Neural cell (in vitro differentiated cells): ENCODE results near the gene NUBP1. TPM values are rescaled to one million over a fixed set of nuclear protein-coding genes. Genes with fewer than 3 reads are reported as not detected.

ENCODE experiments used
- H2AFZ ChIP-seq: fragments of 200-600, 300-800 bp; sonication (generic), shearing (Covaris generic); 2 replicates; pipeline ENCODE4 v1.6.0; 2014; ENCODE audit warnings: low read depth, mild to moderate bottlenecking, antibody characterized with exemption, low read length, moderate library complexity
- H3F3A ChIP-seq: fragments of 200-600 bp; shearing (Covaris generic); 2 replicates; pipeline ENCODE4 v1.6.1; 2016; ENCODE audit warnings: mild to moderate bottlenecking, moderate library complexity, mixed read lengths, antibody characterized with exemption, low read length; ENCODE audit not compliant: insufficient read depth, poor library complexity, severe bottlenecking
- H3K27ac ChIP-seq: fragments of 200-600, 300-800 bp; sonication (generic), shearing (Covaris generic); 2 replicates; pipeline ENCODE4 v1.5.1; 2014; ENCODE audit warnings: mild to moderate bottlenecking, low read length, moderate library complexity
- H3K27me3 ChIP-seq: fragments of 300-800, 200-600 bp; sonication (generic), shearing (Covaris generic); 2 replicates; pipeline ENCODE4 v1.6.0; 2014; ENCODE audit warnings: mild to moderate bottlenecking, low read depth, low read length, moderate library complexity; ENCODE audit not compliant: insufficient read depth
- H3K36me3 ChIP-seq: fragments of 300-800, 200-600 bp; sonication (generic), shearing (Covaris generic); 2 replicates; pipeline ENCODE4 v1.5.1; 2014; ENCODE audit warnings: mild to moderate bottlenecking, antibody characterized with exemption, low read length, moderate library complexity; ENCODE audit not compliant: insufficient read depth
- H3K4me2 ChIP-seq: fragments of 300-800, 200-600 bp; sonication (generic), shearing (Covaris generic); 2 replicates; pipeline ENCODE4 v1.6.0; 2014; ENCODE audit warnings: mild to moderate bottlenecking, low read length
- H3K4me3 ChIP-seq: fragments of 300-800, 200-600 bp; sonication (generic), shearing (Covaris generic); 2 replicates; pipeline ENCODE4 v1.5.1; 2014; ENCODE audit warnings: mild to moderate bottlenecking, low read length, moderate library complexity
- H3K79me2 ChIP-seq: fragments of 200-600 bp; shearing (Covaris generic); replicated peaks from 2 replicates; pipeline ENCODE4 v1.6.0; 2014; ENCODE audit warnings: mild to moderate bottlenecking, low read length, moderate library complexity; ENCODE audit not compliant: insufficient read depth
- H3K9ac ChIP-seq: fragments of 300-800, 200-600 bp; sonication (generic), shearing (Covaris generic); 2 replicates; pipeline ENCODE4 v1.6.1; 2016; ENCODE audit warnings: mild to moderate bottlenecking, low read length, mixed read lengths
- H3K9me2 ChIP-seq: fragments of 200-600 bp; shearing (Covaris generic); 2 replicates; pipeline ENCODE4 v1.6.1; 2016; ENCODE audit warnings: mild to moderate bottlenecking, low read length, mixed read lengths; ENCODE audit not compliant: insufficient read depth
- H3K9me3 ChIP-seq: fragments of 200-600, 300-800 bp; sonication (generic), shearing (Covaris generic); 2 replicates; pipeline ENCODE4 v1.6.1; 2016; ENCODE audit warnings: mild to moderate bottlenecking, mixed run types, low read length, moderate library complexity, mixed read lengths
- H4K20me1 ChIP-seq: fragments of 200-600 bp; shearing (Covaris generic); 2 replicates; pipeline ENCODE4 v1.6.1; 2016; ENCODE audit warnings: mild to moderate bottlenecking, mixed run types; ENCODE audit not compliant: insufficient read depth
- EP300 ChIP-seq: fragments of 450-650 bp; conservative IDR thresholded peaks from 2 replicates; pipeline ENCODE4 v1.6.1; 2014; ENCODE audit warnings: antibody characterized with exemption, mild to moderate bottlenecking, moderate library complexity; ENCODE audit not compliant: poor library complexity, severe bottlenecking
- EZH2 ChIP-seq: fragments of 200-600, 300-800 bp; shearing (Covaris generic), sonication (generic); IDR thresholded peaks from 2 replicates; pipeline ENCODE4 v1.6.1; 2014; ENCODE audit warnings: antibody characterized with exemption, low read length, borderline replicate concordance, mild to moderate bottlenecking; ENCODE audit not compliant: insufficient read depth, poor library complexity, severe bottlenecking
- MXI1 ChIP-seq: fragments of 450-650 bp; conservative IDR thresholded peaks from 2 replicates; pipeline ENCODE4 v1.6.1; 2014; ENCODE audit warnings: antibody characterized with exemption, mild to moderate bottlenecking; ENCODE audit not compliant: poor library complexity, severe bottlenecking
- POLR2AphosphoS5 ChIP-seq: IDR thresholded peaks from 2 replicates; pipeline ENCODE4 v1.6.1; 2012
- RAD21 ChIP-seq: fragments of 450-650 bp; conservative IDR thresholded peaks from 2 replicates; pipeline ENCODE4 v1.6.1; 2014; ENCODE audit warnings: antibody characterized with exemption, mild to moderate bottlenecking, moderate library complexity
- SMC3 ChIP-seq: fragments of 450-650 bp; conservative IDR thresholded peaks from 2 replicates; pipeline ENCODE4 v1.6.1; 2014; ENCODE audit warnings: antibody characterized with exemption, mild to moderate bottlenecking, moderate library complexity; ENCODE audit not compliant: poor library complexity
- TAF1 ChIP-seq: IDR thresholded peaks from 2 replicates; pipeline ENCODE4 v1.6.1; 2012; ENCODE audit warnings: low read depth
- polyA plus RNA-seq: library from polyadenylated mRNA; depleted of rRNA; stranded (reverse); fragments of >200 nt; gene quantifications from 2 replicates; pipeline ENCODE4 v1.2.3, GENCODE V29; 2014
- TF ChIP-seq, protein P1 (sequence below): fragments of 450-650 bp; IDR thresholded peaks from 2 replicates; pipeline ENCODE4 v1.5.1; 2014; ENCODE audit warnings: antibody characterized with exemption, mild to moderate bottlenecking, moderate library complexity; ENCODE audit not compliant: poor library complexity, severe bottlenecking
- TF ChIP-seq, protein P2 (sequence below): IDR thresholded peaks from 2 replicates; pipeline ENCODE4 v1.6.1; 2012; ENCODE audit warnings: borderline replicate concordance

NUBP1 gene
- polyA plus RNA-seq, 1 donor from 2014 or later = 19.7 TPM

DNA sequence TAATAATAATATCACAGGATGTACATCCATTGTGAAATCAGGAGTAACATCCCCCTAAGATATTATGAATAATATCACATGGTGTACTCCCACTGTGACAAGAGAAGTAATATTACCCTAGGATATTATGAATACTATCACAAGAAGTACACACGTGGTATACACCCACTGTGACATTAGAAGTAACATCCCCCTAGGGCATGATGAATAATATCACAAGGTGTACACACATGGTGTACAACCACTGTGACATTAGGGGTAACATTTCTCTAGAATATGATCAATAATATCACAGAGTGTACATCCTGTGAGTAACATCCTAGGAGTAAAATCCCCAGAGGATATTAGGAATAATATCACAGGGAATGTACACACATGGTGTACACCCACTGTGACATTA lies 43.9 kb upstream of the NUBP1 start:
- Histone ChIP-seq H3K9me3 (peaks cover 4% of the 10 kb centered on the region), H4K20me1 (no peaks in the 10 kb centered on the region), H3K79me2 (no peaks in the 10 kb centered on the region), H3K27ac (no peak overlapping the region), H3K36me3 (no peaks in the 10 kb centered on the region), H3K27me3 (no peaks in the 10 kb centered on the region), H3K9ac (no peak overlapping the region), H3K9me2 (no peaks in the 10 kb centered on the region), H3K4me3 (no peak overlapping the region), H3K4me2 (no peak overlapping the region), H3F3A (no peaks in the 10 kb centered on the region), H2AFZ (no peak overlapping the region)
- TF ChIP-seq SMC3 = no peak
- TF ChIP-seq EZH2 = no peak
- no peak for TF ChIP-seq POLR2AphosphoS5
- TF ChIP-seq MXI1 = no peak
- TF ChIP-seq, protein P1, sequence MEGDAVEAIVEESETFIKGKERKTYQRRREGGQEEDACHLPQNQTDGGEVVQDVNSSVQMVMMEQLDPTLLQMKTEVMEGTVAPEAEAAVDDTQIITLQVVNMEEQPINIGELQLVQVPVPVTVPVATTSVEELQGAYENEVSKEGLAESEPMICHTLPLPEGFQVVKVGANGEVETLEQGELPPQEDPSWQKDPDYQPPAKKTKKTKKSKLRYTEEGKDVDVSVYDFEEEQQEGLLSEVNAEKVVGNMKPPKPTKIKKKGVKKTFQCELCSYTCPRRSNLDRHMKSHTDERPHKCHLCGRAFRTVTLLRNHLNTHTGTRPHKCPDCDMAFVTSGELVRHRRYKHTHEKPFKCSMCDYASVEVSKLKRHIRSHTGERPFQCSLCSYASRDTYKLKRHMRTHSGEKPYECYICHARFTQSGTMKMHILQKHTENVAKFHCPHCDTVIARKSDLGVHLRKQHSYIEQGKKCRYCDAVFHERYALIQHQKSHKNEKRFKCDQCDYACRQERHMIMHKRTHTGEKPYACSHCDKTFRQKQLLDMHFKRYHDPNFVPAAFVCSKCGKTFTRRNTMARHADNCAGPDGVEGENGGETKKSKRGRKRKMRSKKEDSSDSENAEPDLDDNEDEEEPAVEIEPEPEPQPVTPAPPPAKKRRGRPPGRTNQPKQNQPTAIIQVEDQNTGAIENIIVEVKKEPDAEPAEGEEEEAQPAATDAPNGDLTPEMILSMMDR = no peak
- no peak for TF ChIP-seq TAF1
- no peak for TF ChIP-seq RAD21
- TF ChIP-seq, protein P2, sequence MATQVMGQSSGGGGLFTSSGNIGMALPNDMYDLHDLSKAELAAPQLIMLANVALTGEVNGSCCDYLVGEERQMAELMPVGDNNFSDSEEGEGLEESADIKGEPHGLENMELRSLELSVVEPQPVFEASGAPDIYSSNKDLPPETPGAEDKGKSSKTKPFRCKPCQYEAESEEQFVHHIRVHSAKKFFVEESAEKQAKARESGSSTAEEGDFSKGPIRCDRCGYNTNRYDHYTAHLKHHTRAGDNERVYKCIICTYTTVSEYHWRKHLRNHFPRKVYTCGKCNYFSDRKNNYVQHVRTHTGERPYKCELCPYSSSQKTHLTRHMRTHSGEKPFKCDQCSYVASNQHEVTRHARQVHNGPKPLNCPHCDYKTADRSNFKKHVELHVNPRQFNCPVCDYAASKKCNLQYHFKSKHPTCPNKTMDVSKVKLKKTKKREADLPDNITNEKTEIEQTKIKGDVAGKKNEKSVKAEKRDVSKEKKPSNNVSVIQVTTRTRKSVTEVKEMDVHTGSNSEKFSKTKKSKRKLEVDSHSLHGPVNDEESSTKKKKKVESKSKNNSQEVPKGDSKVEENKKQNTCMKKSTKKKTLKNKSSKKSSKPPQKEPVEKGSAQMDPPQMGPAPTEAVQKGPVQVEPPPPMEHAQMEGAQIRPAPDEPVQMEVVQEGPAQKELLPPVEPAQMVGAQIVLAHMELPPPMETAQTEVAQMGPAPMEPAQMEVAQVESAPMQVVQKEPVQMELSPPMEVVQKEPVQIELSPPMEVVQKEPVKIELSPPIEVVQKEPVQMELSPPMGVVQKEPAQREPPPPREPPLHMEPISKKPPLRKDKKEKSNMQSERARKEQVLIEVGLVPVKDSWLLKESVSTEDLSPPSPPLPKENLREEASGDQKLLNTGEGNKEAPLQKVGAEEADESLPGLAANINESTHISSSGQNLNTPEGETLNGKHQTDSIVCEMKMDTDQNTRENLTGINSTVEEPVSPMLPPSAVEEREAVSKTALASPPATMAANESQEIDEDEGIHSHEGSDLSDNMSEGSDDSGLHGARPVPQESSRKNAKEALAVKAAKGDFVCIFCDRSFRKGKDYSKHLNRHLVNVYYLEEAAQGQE = no peak
- no peak for TF ChIP-seq EP300

DNA sequence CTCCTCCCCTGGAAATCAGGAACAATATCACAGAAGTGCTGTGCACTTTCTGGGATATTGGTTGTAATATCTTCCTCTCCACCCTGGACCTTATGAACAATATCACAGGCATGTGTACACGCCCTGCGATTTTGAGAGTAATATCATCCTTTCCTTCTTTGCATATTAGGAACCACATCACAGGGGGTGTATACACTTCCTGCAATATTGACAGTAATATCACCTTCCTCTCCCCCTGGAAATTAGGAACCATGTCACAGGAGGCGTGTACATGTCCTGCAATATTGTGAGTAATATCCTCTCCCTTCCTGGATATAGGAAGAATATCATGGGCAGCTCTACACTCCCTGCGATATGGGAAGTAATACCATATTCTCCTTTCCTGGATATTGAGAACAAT lies 34.7 kb upstream of the NUBP1 start:
- no peaks in the 10 kb centered on the region for H3K79me2 ChIP-seq
- H4K20me1 ChIP-seq = no peaks in the 10 kb centered on the region
- H3K36me3 ChIP-seq = no peaks in the 10 kb centered on the region
- no peaks in the 10 kb centered on the region for H3F3A ChIP-seq
- peaks cover 9% of the 10 kb centered on the region for H3K9me3 ChIP-seq
- no peaks in the 10 kb centered on the region for H3K9me2 ChIP-seq
- H3K27me3 ChIP-seq = no peaks in the 10 kb centered on the region
- no peak overlapping the region for H2AFZ ChIP-seq
- H3K4me3 ChIP-seq = no peak overlapping the region
- H3K4me2 ChIP-seq = no peak overlapping the region
- TF ChIP-seq TAF1 = no peak
- no peak for TF ChIP-seq MXI1
- TF ChIP-seq POLR2AphosphoS5 = no peak
- no peak for TF ChIP-seq EP300
- TF ChIP-seq, protein P1 = no peak
- TF ChIP-seq, protein P2 = no peak
- TF ChIP-seq RAD21 = no peak
- H3K27ac ChIP-seq = no peak overlapping the region
- H3K9ac ChIP-seq = no peak overlapping the region
